ENCODE measurements around the gene CREB3L2.
A peak's percentile ranks its signal among the peaks of the same experiment; 100 is the strongest.

The CREB3L2 gene

DNA sequence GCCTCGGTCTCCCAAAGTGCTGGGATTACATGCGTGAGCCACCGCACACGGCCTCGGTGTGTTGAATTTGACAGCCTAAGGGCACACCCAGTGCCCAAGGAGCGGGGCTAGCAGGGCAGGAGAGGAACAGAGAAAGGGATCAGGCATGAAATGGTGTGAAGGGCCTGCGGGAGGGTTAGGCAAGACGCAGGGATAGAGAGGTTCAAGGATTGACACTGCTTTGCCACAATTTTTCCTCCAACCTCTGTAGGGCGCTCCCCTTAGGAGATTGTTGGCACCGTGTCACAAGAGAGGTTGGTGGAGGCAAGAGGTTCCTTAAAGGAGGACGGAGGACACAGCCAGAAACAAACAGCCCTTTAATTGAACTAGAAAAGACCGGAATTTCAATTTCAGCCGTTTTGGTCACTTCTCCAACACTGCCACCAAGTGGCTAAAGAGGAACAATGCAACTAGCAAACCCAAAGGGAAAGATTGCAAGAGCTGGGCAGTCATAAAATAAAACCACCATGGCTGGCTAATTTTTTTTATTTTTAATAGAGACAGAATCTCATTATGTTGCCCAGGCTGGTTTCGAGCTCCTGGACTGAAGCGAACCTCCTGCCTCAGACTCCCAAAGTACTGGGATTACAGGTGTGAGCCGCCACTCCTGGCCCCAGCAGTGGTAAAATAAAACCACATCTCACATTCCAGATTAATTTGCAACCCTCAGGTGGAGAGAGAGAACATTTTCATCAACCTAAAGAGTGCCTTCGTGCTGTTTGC is 6.9 kb upstream of the CREB3L2 start:
- peak; percentile 46 for DNase-seq

- no peak for DNase-seq
Observed at GRCh38 chr7:138008019-138008587, 6.2 kb upstream of the CREB3L2 start.

DNA sequence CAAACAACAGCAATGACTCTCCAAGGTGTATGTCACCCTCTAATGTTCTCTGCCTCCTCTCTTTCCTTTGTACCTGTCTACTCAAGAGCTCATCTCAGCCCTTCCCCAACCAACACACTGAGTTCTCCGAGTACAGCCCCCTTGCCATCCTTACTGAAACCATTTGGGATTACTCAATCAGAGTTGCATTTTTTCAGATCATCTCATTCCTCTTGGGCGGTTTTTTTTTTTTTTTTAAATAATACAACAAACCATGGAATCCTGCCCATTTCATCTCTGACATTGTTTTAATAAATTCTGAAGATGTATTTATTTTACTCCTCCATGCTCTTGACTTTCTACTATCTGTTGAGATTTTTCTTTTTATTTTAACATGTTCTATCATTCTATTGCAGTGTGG is 4.2 kb upstream of the CREB3L2 start:
- DNase-seq: no peak

GRCh38 chr7:138004936-138005335 is 3.0 kb upstream of the CREB3L2 start:
- DNase-seq: no peak

- no peak for DNase-seq
Observed at GRCh38 chr7:138004046-138004445, 2.2 kb upstream of the CREB3L2 start.

GRCh38 chr7:138002828-138003189 is 923 bp upstream of the CREB3L2 start:
- no peak for DNase-seq

DNA sequence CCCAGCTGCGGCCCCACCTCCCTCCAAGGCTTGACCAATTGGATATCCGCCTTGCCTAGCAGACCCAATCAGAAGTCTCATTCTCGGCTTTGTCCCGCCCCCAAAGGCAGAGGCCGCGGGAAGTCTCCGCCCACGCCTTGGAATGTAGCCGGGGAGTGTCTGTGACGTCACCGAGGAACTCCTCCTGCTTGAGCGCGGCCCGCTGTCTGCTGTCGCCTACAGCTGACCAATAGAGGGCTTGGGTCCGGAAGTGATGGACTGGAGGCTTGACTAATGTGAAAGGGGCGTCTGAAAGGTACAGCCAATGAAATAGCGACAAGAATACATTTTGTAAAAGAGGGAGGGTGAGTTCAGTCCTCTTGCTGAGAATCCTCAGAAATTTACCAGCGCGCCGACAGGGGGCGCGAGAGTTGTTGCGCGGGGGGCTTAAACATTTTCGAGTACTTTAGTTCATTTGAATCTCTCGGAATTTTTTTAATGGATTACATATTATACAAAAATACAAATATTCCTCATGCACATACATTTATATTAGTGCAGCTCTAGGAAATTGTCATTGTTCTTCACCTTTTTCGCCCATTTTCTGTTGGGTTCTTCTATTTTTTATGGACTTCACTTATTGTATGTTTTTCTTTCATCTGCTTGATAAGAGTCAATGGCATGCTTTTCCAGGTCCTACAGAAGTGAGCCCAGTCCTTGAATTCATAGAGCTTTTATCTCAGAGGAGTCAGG is 376 bp upstream of the CREB3L2 start:
- peak; percentile 99 for DNase-seq

- peak; percentile 61 for DNase-seq
Observed at GRCh38 chr7:138000081-138000701, 1.7 kb downstream of the CREB3L2 start.

DNA sequence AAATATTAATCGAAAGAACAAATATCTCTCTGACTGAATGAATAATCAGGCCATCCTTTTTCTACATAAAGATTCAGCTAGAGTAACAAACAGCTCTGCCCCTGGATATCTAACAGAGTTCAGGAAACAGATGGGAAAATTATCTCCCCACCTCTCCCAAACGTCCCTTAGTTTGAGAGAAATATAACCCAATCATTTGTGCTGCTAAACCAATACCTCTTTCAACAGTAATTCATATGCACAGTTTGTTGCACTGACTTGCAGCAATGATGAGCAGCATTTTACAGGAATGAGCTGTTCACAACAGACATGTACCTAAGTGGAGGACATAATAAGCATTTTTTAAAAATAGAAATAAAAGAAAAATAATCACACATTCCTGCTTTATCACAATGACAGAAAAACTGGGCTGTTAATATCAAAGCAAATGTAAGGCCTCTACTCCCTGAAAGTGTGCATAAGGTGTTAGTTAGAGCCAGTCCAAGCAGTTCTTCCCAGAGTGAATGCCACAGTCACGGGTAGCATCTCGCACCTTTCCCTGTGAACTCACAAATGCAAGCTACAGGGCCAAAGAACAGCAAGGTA is 2.3 kb downstream of the CREB3L2 start:
- DNase-seq: no peak

GRCh38 chr7:137998250-137998649 is 3.6 kb downstream of the CREB3L2 start:
- DNase-seq: no peak

GRCh38 chr7:137996871-137997270 is 5.0 kb downstream of the CREB3L2 start:
- DNase-seq: no peak

GRCh38 chr7:137996386-137996851 is 5.5 kb downstream of the CREB3L2 start:
- no peak for DNase-seq

- DNase-seq: peak; percentile 44
Observed at GRCh38 chr7:137994216-137994615, 7.7 kb downstream of the CREB3L2 start.

- DNase-seq: no peak
Observed at GRCh38 chr7:137993395-137993743, 8.5 kb downstream of the CREB3L2 start.

GRCh38 chr7:137992550-137993394 is 9.1 kb downstream of the CREB3L2 start:
- DNase-seq: no peak

DNA sequence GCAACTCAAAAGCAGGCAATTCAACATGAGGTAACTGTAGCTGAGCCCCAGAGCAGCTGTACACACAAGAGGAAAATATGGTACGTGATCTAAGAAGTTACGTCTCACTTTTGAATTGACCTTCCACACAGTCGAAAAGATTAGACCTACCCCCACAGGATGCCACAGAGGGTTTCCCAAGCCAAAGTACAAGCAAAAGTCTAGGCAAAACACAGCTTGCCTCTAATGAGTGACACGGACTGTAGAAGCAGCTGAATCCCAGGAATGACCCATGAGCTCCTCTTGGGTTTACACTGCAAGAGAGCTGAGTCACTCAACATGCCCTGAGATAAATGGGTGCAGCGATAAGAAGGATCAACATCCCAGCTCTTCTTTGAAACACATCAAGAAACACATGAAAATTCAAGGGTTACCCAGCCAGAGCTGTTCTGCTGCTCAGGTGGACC is 9.8 kb downstream of the CREB3L2 start:
- no peak for DNase-seq

DNA sequence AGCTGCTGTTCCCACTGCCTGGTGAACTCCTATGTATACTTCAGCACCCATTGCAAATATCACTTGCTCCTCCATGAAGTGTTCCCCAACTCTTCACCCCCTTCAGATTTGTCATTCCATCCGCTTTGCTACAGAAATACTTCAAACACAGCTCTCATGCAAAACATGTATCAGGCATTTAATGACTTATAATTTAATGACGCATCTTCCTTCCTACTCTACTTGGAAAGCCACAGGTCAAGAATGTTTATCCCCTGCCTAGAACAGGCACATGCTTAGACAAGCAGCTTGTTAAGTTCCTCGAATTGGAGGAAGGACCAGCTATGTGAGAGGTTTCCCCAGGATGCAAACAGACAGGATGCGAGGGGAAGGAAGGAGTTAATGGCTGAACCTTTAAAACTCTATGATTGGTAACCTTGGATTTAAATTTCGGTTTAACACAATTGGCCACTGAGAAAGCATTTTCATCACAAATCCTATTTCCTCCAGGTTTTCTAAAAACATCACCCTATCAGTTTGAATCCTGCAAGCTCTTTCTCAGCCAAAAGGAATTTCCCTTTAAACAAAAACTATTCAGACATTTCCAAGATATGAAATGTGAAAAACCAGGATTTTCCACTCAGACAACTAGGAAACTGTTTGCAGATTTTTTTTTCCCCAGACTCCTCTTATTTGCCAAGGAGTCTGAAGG is 11.5 kb downstream of the CREB3L2 start:
- DNase-seq: peak; percentile 89

- DNase-seq: no peak
Observed at GRCh38 chr7:137989590-137989989, 12.3 kb downstream of the CREB3L2 start.

DNA sequence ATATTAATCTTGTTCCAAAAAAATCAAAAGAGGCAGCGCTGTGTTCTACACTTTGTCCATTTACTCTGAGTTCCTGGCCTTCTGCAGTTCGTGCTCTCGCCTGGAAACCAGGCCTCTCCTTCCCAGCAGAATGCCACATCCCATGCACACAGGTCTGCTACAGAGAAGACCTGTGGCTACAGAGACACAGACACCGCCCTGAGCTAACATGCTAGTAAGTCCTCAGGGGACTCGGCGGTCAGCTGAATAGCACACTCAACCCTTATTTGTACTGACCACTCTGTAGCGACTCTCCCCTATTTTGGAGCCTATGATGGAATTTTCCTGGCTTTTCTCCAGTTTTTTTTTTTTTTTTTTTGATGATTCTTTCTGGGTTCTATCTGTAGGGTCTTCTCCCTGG is 12.8 kb downstream of the CREB3L2 start:
- DNase-seq: no peak

- DNase-seq: no peak
Observed at GRCh38 chr7:137987968-137988367, 13.9 kb downstream of the CREB3L2 start.

DNA sequence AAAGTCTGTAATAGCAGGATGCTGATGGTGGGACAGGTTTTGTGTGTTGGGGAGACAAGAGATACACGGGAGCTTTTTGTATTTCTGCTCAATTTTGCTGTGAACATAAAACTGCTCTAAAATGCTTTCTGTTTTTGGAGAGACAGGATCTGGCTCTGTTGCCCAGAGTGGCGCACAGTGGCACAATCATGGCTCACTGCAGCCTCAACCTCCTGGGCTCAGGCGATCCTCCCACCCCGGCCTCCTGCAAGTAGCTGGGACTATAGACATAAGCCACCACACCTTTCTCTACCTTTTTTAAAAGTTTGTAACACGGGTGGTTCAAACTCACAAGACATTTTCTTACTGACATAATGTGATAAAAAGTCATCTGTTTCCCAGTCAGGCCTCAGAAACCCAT is 14.3 kb downstream of the CREB3L2 start:
- DNase-seq: no peak

GRCh38 chr7:137987018-137987349 is 14.9 kb downstream of the CREB3L2 start:
- no peak for DNase-seq

Measured in kidney glomerular epithelial cell (primary cell).